Adrenal gland (tissue), 5 donors: ENCODE measurements around the gene SLC24A4.

ENCODE experiments used
- POLR2A ChIP-seq, 2 donors: fragments of 450-650 bp; IDR thresholded peaks; one replicate each; pipeline ENCODE4 v1.6.1; 2017; ENCODE audit warnings: antibody characterized with exemption in 2 of 2, mild to moderate bottlenecking in 2 of 2, moderate library complexity in 1 of 2
- TF ChIP-seq, protein P1 (sequence below), 6 experiments: fragments of 450-650 bp in 4 of 6; fragments of 200-600 bp in 2 of 6; sonication (generic) in 1 of 6; IDR thresholded peaks; 1 replicate in 5 of 6; 2 replicates in 1 of 6; pipeline versions ENCODE4 v1.5.1 to v1.8.0; 2016 to 2021; ENCODE audit warnings: antibody characterized with exemption in 6 of 6, mild to moderate bottlenecking in 2 of 6, moderate library complexity in 1 of 6
- donor health status: DM: no; HTN: no; CAD: no.

DNA sequence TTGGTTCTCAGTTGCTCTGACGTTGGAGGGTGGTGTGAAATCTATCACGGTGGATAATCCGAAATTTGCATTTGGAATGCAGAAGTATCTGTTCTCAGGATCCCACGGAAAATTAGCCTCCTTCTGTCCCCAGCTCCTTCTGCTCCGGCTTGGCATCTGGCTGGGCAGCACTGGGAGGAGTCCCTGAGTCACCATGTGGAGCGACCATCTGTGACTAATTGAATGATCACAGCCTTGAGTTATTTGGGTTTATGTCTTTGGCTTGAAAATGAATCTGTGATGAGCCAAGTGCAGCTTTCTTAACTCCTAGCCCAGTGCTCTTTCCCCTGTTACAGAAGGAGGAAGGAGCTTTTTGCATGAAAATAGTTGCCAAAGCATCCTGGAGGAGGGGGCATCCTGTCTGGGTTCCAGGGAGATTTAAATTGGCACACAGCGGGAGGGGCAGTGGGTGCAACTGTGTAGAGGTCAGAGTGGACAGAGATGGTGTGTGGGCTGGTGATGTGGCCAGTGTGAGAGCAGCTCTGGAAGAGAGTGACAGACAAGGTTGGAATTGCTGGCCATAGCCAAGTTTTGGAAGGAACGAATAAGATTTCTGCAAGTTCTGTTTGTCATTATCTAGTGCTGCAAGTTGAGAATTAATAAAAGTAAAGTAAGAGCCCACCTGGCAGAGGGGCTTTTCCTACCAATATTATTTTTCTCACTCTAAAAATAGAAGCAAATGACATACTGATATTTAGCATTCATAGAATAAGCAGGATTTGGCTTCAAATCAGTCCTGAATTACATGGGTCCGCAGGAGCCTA, 74.4 kb downstream of the SLC24A4 start:
- TF ChIP-seq, protein P1, sequence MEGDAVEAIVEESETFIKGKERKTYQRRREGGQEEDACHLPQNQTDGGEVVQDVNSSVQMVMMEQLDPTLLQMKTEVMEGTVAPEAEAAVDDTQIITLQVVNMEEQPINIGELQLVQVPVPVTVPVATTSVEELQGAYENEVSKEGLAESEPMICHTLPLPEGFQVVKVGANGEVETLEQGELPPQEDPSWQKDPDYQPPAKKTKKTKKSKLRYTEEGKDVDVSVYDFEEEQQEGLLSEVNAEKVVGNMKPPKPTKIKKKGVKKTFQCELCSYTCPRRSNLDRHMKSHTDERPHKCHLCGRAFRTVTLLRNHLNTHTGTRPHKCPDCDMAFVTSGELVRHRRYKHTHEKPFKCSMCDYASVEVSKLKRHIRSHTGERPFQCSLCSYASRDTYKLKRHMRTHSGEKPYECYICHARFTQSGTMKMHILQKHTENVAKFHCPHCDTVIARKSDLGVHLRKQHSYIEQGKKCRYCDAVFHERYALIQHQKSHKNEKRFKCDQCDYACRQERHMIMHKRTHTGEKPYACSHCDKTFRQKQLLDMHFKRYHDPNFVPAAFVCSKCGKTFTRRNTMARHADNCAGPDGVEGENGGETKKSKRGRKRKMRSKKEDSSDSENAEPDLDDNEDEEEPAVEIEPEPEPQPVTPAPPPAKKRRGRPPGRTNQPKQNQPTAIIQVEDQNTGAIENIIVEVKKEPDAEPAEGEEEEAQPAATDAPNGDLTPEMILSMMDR (IDR thresholded peaks at IDR 0.05) = no peak
- no peak for TF ChIP-seq POLR2A (IDR thresholded peaks at IDR 0.05)
